Endothelial cell of hepatic sinusoid (primary cell): ENCODE data around the gene MAF.

ENCODE experiments used
- in situ Hi-C: cut with HindIII; loops from 2 replicates; pipeline ENCODE4 v1.10.0; 2017; ENCODE audit warnings: low sequenced_read_pairs

The MAF gene

GRCh38 chr16:79613009-79613408 is 12.5 kb upstream of the MAF start:
- in situ Hi-C loops, result no loop called here

DNA sequence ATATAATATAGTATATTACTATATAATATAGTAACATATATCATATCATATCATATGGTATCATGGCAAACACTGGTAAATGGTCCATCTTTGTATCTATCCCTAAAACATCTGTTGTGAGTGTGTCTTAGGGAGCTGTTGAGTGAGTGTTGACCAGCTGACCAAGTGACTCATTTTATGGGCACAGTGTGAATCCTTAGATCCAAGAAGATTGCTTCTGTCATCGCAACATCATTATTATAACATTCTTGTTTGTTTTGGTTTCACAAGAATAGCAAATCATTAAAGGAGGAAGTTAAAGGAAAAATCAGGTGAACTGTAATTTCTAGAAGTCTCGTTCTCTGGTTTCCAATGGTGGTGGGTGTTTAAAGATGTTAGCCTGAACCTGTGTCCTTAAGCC is 11.7 kb upstream of the MAF start:
- in situ Hi-C loops, result no loop called here

DNA sequence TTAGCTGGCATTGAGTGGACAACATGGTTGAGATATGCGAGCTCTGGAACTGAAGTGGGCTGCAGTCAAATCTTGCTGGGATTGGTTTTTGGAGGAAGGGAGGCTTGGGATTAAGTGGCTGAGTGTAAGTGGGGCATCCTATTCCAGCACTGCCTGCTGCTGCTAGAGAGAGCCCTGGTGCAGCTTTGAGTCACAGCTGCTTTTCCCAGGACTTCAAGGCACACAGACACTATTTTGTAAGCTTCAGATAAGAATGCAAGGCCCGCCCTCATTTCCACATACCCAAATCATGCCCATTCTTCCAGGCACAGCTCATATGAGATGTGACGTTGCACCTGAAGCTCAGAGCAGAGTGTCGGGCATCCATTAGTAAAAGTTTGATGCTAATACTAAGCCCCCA is 10.2 kb upstream of the MAF start:
- in situ Hi-C loops, result no loop called here

GRCh38 chr16:79609861-79610260 is 9.3 kb upstream of the MAF start:
- in situ Hi-C loops, result no loop called here

GRCh38 chr16:79608976-79609375 is 8.4 kb upstream of the MAF start:
- in situ Hi-C loops, result no loop called here

DNA sequence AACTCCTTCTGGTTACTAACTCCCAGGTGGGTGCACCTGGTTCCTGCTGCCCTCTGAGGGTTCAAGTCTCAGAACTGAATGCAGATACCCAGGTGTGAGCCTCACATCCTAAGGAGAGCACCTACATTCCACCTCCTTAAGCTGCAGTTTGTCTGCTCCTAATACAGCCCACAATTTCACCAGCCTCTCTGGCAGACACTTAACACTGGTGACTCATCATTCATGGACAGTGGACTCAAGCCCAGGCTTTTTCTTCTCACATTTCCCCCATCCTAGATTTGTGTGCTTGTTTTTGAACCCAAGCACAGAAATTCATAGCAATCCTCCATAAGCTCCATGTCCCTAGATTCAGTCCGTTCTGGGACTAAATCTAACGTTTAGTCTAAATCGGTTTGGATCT is 7.0 kb upstream of the MAF start:
- in situ Hi-C loops, result no loop called here

DNA sequence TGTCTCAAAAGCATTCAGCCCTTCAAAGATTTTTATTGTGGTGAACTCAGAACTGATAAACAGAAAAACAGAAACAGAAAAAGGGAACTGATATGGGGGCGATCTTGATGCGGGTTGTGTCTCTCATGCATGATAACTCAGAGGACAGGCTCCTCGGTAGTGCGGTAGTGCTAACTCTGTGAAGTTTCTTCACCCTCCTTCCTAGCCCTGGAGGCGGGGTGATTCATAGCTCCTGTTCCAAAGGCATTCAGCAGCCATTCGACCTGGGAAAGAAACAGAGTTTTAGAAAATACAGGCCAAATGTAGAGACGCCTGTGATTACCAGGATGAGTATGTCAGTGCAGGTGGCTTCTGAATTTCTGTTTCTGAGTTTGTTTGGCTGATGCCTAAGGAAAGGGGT is 5.5 kb upstream of the MAF start:
- in situ Hi-C loops, result no loop called here

- in situ Hi-C loops, result no loop called here
Measured at GRCh38 chr16:79603055-79603454, 2.5 kb upstream of the MAF start.

GRCh38 chr16:79602628-79603014 is 2.1 kb upstream of the MAF start:
- in situ Hi-C loops, result no loop called here

- in situ Hi-C loops, result no loop called here
Measured at GRCh38 chr16:79601931-79602627, 1.5 kb upstream of the MAF start.

DNA sequence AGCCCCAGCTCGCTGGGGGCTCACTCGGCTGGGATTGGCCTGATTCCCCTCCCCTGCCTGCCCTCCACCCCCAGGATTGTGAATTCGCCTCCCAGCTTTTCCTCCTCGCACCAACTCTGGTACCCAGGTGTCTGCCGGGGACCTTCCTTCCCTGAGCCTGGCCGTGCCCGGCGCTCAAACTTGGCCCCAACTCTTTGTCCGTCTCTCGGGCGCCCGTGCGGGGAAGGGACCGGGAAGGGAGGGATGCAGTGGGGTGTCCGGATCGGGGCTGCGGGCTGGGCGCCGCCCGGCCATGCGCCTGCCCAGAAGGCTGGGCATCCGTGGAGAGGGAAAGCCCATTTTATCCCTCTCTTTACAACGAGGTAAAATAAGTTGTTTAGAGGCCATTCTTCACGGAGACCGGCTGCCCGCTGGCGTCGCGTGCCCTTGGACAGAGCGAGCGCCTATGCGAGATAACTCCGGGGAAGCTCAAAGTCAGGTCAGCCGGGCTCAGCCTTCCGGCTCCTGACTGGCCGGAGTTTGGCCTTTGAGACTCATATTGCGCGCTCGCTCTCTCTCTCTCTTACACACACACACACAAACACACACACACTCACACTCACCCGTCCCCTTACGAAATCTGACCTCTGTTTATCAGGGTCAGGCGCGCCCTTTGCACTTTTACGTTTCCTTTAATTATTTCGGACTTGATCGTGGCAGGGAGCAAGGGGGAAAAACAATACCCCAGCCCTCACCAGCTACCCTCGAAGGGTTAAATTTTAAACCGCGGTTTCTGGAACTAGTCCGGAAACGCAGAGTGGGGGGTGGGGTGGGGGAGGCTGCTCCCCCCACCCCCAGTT is 774 bp upstream of the MAF start:
- in situ Hi-C loops, result no loop called here

DNA sequence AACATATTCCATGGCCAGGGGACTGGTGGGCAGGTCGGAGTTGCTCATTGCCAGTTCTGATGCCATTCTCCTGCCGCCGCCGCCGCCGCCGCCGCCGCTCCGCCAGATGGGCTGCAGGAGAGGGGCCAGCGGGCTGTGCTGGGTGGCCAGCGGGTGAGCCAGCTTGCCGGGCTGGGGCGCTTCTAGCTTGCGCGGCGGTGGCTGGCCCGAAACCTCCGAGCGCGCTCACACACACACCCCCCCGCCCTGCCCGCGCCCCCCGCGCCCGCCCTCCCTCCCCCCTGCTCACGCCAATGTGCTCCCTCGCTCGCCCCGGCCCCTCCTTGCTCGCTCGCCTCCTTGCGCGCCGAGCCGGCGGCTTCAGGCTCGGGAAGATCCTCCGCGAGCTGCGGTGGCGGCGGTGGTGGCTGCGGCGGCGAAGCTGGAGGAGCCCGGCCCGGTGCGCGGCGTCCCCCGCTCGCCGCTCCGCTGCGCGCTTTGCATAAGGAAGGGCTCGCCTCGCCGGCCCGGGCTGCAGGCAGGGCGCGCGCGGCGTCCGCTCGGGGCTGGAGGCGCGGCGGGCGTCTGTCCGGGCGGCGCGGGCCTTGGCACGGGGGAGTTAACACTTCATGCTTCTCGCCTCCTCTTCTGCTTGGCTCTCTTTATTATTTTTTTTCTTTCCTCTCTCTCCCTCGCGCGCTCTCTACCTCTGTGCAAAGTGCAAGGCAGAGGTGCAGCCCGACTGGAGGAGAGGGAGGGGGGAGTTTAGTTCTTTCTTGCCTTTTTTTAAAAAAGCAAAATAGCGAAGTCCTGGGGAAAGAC is 500 bp downstream of the MAF start:
- in situ Hi-C loops, result no loop called here

GRCh38 chr16:79599256-79599836 is 1.2 kb downstream of the MAF start:
- in situ Hi-C loops, result no loop called here

DNA sequence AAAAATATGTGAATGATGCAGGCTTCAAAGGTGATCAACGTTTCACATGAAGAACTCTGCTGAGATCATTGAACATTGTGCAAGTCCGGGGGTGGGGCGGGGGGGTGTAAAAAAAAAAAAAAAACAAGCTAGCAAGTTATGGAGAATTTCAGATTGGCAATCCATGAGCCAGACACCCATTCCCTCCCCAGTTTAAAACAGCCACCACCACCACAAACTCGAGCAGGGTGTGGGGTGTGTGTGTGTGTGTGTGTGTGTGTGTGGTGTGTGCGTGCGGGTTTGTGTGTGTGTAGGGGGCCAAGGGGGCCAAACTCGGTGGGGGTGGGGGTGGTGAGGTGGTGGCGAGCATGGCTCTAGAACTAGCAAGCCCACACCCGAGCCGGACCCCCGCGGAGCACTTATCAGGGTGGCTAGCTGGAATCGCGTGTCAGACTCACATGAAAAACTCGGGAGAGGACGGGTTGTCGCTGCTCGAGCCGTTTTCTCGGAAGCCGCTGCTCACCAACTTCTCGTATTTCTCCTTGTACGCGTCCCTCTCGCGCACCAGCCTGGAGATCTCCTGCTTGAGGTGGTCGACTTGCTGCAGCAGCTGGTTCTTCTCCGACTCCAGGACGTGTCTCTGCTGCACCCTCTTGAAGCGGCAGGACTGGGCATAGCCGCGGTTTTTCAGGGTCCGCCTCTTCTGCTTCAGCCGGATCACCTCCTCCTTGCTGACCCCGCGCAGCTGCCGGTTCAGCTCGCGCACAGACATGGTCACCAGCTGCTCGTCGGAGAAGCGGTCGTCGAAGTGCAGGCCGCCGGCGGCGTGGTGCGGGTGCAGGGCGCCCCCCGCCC is 2.0 kb downstream of the MAF start:
- in situ Hi-C loops, result no loop called here

GRCh38 chr16:79598063-79598347 is 2.5 kb downstream of the MAF start:
- in situ Hi-C loops, result no loop called here

GRCh38 chr16:79597277-79598062 is 3.1 kb downstream of the MAF start:
- in situ Hi-C loops, result no loop called here

DNA sequence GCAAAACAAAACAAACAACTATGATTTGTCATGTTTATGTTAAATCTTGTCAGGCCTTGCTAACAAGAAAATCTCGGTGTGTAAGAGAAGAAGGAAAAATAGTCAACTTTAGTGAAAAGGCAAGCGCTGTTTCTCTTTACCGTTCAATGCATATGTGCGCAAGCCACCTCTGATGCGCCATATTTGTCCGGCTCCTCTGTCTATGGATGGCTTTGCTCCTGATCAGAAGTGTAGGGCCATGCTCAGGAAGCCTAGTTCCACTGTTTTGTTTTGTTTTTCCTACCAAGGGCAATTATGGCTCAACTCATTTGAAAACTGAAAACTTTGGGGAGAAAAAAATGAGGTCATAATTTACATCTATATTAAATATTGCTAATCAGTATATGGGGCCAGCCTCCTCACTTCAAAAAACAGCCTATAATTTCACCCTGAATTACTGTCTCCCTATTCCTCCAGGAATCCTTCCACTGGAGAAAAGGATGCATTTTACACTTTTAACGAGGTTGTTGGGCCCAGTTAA is 4.5 kb downstream of the MAF start:
- in situ Hi-C loops, result no loop called here

GRCh38 chr16:79595231-79595641 is 5.3 kb downstream of the MAF start:
- in situ Hi-C loops, result no loop called here

GRCh38 chr16:79593754-79594153 is 6.8 kb downstream of the MAF start:
- in situ Hi-C loops, result no loop called here

DNA sequence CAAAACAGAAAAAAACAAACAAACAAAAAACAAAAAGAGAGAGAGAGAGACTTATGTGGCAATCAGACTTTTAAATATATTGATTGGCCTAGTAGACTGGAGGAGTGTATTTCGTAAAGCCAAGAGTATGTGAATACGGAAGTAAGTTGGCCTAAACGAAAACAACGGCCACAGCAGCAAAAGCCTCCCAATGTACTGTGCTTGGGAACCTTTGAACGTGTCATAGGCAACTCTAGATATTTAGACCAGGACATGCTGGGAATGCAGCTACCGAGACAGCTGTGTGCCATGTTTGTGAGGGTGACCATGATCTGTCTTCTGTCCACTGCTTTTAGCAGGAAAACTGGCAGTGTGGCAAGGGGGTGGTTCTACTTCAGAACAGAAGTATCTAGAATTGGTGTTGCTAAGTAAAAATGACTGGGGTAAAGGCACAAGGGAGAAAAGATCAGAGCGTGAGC is 7.4 kb downstream of the MAF start:
- in situ Hi-C loops, result no loop called here
